Activated gamma-delta T cell (primary cell): Measurements from ENCODE around the gene GALNT7.
"Not testable (repeated sequence)": the region's sequence is repeated elsewhere in the genome, so short reads cannot be mapped to it uniquely, and the experiment has no call there.

Source experiments
- DNase-seq: peaks from one replicate; lab custom pipeline; 2025; lab: John Stamatoyannopoulos, UW
- total RNA-seq, 2 donors: gene quantifications; one replicate each; lab custom pipeline; 2026; lab: John Stamatoyannopoulos, UW

The GALNT7 gene
- total RNA-seq: 31.5 to 37.4 reads per million in 2 donors

GRCh38 chr4:173168396-173169177 is at the start of gene GALNT7:
Gene GALNT7, plus strand, starts transcription at chr4:173168811. Its CDS starts 25 bp downstream, at chr4:173168836.
- peak; percentile 48 for DNase-seq

DNA sequence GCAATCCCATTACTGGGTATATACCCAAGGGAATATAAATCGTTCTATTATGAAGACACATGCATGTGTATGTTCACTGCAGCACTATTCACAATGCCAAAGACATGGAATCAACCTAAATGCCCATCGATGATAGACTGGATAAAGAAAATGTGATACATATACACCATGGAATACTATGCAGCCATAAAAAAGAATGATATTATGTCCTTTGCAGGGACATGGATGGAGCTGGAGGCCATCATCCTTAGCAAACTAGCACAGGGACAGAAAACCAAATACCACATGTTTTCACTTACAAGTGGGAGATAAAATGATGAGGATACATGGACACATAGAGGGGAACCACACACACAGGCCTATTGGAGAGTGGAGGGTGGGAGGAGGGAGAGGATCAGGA is 49.8 kb upstream of the GALNT7 start:
- not testable (repeated sequence) for DNase-seq

DNA sequence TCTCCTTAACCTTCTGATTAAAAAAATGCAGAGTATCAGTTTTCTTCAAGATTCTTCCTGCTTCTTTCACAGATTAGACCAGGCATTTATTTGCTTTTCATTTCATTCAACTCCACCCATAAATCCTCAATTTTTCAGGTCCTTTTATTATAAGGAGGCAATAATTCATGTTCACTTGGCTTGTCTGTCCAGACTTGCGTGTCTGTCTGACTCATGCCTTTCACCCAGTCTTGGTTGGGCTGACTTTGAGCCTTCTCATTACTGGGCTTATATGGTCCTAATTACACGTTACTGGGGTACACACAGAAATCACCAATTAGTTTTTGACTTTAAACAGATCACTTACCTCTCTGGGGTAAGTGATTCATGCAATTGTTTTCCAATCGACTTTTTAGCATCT is 48.8 kb upstream of the GALNT7 start:
- no peak for DNase-seq

- DNase-seq: no peak
Measured at GRCh38 chr4:173121076-173121561, 47.5 kb upstream of the GALNT7 start.

DNA sequence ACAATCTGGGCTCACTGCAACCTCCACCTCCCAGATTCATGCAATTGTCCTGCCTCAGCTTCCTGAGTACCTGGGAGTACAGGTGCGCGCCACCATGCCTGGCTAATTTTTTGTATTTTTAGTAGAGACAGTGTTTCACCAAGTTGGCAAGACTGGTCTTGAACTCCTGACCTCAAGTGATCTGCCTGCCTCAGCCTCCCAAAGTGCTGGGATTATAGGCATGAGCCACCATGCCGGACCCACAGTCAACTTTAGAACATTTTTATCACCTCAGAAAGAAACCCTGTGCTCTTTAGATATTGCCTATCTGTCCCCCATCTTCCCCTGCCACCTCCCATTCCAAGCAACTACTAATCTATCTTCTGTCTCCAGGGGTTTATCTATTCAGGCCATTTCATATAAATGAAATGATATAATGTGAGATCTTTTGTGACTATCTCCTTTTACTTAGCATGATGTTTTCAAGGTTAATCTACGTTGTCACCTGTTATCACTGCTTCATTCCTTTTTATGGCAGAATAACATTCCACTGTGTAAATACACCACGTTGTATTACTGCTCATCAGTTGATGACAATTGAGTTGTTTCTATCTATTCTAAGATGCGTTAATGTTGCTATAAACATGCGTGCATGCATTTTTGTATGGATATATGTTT is 44.3 kb upstream of the GALNT7 start:
- no peak for DNase-seq

- DNase-seq: no peak
Measured at GRCh38 chr4:173125216-173125812, 43.3 kb upstream of the GALNT7 start.

- no peak for DNase-seq
Measured at GRCh38 chr4:173128199-173128890, 40.3 kb upstream of the GALNT7 start.

DNA sequence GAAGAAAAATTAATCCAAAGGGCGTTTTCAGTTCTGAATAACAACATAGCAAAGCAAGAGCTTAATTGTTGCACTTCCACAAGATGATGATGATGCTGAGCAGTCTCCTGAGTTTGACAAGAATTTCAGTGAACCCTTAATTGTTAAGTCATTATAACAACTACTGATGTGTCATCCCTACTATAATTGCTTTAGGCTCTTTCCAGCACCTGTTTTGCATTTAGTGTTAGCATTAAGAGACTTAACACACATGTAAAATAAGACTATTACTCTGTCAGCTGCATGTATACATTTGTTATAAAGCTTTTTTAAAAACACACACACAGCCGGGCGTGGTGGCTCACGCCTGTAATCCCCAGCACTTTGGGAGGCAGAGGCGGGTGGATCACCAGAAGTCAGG is 37.9 kb upstream of the GALNT7 start:
- no peak for DNase-seq

GRCh38 chr4:173134426-173134825 is 34.2 kb upstream of the GALNT7 start:
- DNase-seq: no peak

GRCh38 chr4:173135241-173135847 is 33.3 kb upstream of the GALNT7 start:
- DNase-seq: no peak

GRCh38 chr4:173138624-173139023 is 30.0 kb upstream of the GALNT7 start:
- no peak for DNase-seq

DNA sequence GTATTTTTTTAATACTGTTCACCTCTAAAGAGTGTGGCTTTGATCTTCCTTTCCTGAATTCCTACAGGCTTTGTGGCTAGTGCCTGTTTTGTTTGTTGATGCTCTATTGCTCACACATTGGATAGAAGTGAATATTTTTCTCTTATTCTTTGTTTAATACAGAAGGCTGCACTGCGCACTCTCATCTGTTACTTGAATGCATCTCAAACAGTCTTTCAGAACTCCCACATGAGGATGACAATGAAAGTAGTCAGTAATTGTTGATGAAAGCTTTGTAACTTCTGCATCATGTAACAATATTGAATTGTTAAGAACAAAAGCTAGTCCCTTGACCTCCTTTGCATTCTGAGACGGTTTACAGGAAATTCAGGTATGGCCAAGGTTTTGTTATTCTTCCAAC is 29.1 kb upstream of the GALNT7 start:
- no peak for DNase-seq

DNA sequence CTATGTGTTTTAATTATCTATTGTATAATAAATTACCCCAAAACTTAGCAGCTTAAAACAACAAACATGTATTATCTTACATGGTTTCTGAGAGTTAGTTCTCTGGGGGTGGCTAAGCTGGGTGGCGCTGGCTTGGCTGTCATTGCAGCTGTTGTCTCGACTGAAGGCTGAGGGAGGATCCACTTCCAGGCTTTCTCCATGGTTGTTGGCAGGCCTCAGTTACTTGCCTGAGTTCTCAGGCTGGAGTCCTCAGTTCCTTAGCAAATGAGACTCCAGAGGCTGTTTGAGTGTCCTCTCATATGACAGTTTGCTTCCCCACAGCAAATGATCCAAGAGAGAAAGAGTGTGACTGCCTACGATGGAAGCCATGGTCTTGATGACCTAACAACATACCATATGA is 23.5 kb upstream of the GALNT7 start:
- DNase-seq: no peak

DNA sequence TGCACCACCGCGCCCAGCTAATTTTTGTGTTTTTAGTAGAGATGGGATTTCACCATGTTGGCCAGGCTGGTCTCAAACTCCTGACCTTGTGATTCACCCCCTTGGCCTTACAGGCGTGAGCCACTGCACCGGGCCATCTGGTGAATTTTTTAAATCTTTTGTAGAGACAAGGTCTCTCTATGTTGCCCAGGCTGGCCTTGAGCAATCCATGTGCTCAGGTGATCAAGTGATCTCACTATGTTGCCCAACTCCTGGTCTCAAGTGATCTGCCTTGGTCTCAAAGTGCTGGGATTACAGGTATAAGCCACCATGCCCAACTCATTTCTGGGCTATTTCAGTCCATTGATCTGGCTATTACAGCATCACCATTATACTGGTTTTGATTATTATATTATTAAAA is 22.2 kb upstream of the GALNT7 start:
- no peak for DNase-seq

GRCh38 chr4:173151496-173151895 is 17.1 kb upstream of the GALNT7 start:
- DNase-seq: no peak

DNA sequence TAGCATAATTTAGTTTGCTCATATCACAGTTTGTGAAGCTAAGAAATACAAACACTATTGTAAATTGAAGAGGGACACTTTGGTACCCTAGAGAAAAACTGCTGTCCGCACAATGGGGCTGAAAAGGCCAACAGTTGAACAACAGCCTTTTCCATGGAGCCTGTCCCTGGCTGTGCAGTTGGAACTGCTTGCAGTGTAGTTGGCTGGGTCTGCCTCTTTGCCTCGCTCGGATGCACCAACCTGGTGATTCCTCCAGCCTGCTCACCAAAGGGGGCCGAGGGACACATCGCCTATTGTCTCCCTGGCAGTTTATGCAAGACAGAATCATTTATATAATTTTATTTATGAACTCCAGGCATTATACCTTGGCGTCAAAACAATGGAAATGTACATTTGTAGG is 16.5 kb upstream of the GALNT7 start:
- no peak for DNase-seq

GRCh38 chr4:173153445-173153844 is 15.2 kb upstream of the GALNT7 start:
- no peak for DNase-seq

GRCh38 chr4:173159791-173160190 is 8.8 kb upstream of the GALNT7 start:
- no peak for DNase-seq

GRCh38 chr4:173160871-173161270 is 7.7 kb upstream of the GALNT7 start:
- no peak for DNase-seq

- DNase-seq: no peak
Measured at GRCh38 chr4:173161311-173161710, 7.3 kb upstream of the GALNT7 start.

DNA sequence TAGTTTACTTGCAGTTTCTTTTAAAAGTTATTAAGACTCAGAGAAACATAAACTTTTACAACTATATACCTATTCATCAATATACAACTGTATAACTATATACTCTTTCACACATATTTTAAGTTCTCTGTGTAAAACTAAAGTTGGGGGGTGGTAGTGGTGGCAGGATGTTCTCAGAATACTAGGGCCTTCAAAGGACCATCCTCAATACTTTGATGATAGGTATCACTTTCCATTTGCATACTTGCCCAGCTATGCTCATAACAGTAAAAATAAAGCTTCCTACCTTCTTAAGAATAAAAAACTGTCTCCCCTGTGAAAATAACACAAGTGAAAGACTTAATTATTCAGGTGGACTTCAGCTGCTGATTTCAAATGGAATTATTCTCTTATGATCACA is 2.9 kb upstream of the GALNT7 start:
- DNase-seq: no peak

GRCh38 chr4:173166491-173166890 is 2.1 kb upstream of the GALNT7 start:
- DNase-seq: no peak
